ENCODE results near the gene MSI2.

Gene MSI2

DNA sequence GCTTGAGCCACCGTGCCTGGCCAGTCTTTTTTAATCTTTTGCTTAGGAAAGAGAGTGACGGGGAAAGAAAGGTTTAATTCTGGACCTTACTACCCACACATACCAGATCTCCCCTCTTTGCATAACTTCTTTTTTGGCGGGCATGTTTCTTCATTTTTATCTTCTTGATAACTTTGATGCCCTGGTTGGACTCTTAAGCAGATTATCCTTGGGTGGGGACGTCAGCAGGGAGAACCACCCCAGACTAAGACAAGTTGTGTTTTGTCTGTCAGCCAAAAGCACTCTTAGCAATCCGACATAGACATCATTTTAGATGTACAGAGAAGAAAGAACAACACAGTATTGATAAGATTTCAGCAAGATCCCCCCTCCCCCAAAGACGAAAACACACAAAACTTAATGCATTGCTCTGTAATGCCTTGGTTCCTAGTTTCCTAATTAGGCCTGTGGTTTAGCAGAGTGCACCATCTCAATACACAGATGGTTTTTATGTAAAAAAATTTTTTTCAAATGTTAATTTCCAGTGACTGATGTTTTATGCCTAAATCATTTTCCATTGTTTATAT is 99.9 kb downstream of the MSI2 start:
- no peak for DNase-seq (ENCODE audit: low read depth)
- TF ChIP-seq, protein P1, sequence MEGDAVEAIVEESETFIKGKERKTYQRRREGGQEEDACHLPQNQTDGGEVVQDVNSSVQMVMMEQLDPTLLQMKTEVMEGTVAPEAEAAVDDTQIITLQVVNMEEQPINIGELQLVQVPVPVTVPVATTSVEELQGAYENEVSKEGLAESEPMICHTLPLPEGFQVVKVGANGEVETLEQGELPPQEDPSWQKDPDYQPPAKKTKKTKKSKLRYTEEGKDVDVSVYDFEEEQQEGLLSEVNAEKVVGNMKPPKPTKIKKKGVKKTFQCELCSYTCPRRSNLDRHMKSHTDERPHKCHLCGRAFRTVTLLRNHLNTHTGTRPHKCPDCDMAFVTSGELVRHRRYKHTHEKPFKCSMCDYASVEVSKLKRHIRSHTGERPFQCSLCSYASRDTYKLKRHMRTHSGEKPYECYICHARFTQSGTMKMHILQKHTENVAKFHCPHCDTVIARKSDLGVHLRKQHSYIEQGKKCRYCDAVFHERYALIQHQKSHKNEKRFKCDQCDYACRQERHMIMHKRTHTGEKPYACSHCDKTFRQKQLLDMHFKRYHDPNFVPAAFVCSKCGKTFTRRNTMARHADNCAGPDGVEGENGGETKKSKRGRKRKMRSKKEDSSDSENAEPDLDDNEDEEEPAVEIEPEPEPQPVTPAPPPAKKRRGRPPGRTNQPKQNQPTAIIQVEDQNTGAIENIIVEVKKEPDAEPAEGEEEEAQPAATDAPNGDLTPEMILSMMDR (IDR thresholded peaks at IDR 0.05; ENCODE audit: control insufficient read depth, extremely low read depth, insufficient read depth): no peak
- no peak overlapping the region for H3K4me3 ChIP-seq (ENCODE audit: low read depth, low read length)

DNA sequence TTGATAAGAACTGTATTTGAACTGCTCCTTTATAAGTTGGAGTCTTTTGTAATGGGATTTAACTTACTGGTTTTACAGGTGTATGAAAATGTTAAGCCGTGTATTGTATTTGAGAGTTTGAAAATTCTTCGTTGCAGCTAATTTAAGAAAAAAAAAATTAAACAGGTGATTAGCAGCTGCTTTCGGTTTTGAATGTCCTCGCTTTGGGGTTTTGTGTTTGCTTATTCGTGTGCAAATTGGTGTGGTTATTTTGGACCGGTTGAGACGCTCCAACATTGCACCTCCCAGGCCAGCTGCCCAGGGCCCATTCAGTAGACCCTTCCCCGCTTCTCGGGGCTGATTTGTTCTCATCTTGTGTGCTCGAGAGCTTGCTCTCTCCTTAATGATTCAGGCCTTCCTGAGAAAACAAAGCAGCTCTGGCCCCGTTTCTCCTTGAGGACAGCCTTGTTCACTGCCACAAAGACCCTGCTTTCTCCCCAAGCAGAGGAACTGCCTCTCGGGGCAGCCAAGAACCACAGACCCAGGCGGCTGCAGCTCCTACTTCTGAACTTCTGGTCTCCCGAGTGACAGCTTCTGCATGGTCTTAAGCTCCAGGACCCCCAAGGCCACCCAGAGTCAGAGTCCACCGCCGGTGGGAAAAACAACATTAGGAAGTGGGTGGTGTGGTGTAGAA is 100.5 kb downstream of the MSI2 start:
- no peak for DNase-seq (ENCODE audit: low read depth)
- peak overlapping the region; percentile 34 for H3K4me3 ChIP-seq (ENCODE audit: low read depth, low read length)
- TF ChIP-seq, protein P1 (IDR thresholded peaks at IDR 0.05; ENCODE audit: control insufficient read depth, extremely low read depth, insufficient read depth): no peak

DNA sequence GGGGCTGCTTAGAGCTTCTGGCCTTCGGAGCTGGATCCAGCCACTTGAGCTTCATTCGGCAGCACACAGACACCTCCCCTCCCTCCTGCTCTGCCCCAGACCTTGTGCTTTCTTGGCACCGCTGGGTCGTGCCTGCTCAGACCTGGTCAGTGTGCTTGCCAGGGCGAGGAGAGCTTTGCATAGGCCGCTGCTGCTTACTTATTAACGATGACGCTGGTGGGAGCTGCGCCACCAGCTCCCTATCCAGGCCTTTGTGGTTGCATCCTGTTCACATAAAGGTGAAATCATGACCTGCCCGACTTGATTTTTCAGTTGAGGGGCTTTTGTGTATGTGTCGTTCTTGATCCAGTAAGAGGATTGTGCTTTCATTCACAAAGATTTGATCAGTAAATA is 101.1 kb downstream of the MSI2 start:
- TF ChIP-seq, protein P1 (IDR thresholded peaks at IDR 0.05; ENCODE audit: control insufficient read depth, extremely low read depth, insufficient read depth): no peak
- peak; percentile 99 for DNase-seq (ENCODE audit: low read depth)
- H3K4me3 ChIP-seq (ENCODE audit: low read depth, low read length): peak overlapping the region; percentile 34

DNA sequence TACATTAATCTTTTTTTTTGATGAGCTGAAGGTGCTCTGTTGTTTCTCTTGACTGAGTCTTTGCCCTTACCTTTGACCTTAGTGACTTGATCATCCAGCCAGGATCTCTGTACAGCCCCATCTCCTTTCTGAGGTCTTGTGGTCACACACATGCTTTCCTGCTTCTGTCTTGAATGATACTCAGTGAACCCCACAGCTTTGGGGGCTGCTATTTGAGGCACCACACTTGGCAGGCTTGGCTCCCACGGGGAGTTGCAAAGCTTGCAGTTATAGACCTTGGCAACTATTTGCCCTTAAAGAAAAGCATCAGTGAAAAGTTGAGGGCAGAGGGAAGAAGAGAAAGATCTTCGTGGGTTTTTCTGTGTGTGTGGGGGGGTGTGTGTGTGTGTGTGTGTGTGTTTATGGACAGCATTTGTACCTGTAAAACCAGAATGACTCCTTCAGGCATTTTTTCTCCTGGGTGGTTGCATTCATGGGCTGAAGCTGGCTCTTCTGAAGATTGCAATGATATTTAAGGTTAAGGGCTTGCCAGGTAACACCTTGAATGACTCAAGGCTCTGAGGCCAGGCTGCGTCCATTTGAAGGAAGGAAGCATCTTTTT is 101.6 kb downstream of the MSI2 start:
- H3K4me3 ChIP-seq (ENCODE audit: low read depth, low read length): peak overlapping the region; percentile 22; the same call in 1 of the 2 replicates
- TF ChIP-seq, protein P1 (IDR thresholded peaks at IDR 0.05; ENCODE audit: control insufficient read depth, extremely low read depth, insufficient read depth): no peak
- peak; percentile 79 for DNase-seq (ENCODE audit: low read depth)

DNA sequence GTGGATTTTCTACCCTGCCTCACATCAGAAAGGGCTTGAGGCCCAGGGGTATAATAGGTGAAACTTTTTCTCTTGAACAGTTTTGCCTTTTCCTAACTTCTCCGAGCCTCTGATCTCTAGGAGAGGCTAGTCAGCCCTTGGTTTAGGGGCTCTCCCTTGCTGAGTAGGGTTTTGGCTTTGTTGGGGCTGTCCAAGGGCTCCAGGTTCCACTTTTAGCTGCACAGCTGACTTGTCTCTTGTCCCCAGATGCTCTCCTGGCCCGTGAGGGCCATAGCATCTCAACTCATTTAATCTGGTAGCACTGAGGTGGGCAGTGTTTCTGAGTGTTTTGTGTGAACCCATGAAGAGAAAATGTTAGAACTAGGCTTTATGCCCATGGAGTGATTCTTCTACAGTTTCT is 103.9 kb downstream of the MSI2 start:
- H3K4me3 ChIP-seq (ENCODE audit: low read depth, low read length): no peak overlapping the region
- TF ChIP-seq, protein P1 (IDR thresholded peaks at IDR 0.05; ENCODE audit: control insufficient read depth, extremely low read depth, insufficient read depth): no peak
- no peak for DNase-seq (ENCODE audit: low read depth)

DNA sequence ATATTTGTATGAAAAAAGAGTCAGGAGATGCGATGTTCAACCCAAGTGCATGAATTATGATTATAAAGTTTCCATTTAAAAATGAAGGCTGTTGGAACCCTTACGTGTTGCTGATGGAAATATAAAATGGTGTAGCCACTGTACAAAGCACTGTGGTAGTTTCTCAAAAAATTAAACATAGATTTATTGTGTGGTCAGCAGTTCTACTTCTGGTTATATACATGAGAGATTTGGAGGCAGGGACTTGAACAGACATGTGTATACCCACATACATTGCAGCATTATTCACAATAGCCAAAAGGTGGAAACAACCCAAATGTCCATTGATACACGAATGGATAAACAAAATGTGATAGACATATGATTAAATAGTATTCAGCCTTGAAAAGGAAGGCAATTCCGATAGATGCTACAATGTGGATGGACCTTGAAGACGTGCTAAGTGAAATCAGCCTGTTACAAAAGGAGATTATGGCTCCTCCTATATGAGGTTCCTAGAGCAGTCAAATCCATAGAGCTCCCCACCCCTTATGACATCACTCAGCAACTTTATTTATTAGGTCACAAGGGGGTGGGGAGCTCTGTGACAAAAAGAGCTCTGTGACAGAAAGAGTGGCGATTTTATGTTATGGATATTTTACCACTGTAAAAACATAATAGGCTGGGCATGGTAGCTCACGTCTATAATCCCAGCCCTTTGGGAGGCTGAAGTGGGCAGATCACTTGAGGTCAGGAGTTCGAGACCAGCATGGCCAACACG is 106.7 kb downstream of the MSI2 start:
- TF ChIP-seq, protein P1 (IDR thresholded peaks at IDR 0.05; ENCODE audit: control insufficient read depth, extremely low read depth, insufficient read depth): no peak
- no peak overlapping the region for H3K4me3 ChIP-seq (ENCODE audit: low read depth, low read length)
- DNase-seq (ENCODE audit: low read depth): no peak

Measured in LNCaP clone FGC (cell line).